Subcutaneous abdominal adipose tissue (tissue), 5 donors: ENCODE data around the gene MMUT.
"Not testable (repeated sequence)": the region's sequence is repeated elsewhere in the genome, so short reads cannot be mapped to it uniquely, and the experiment has no call there.

ENCODE experiments used
- H3K27ac ChIP-seq: one replicate; pipeline ENCODE4 v1.7.0; 2013; ENCODE audit warnings: low read depth, mild to moderate bottlenecking, inconsistent platforms, low read length, moderate library complexity
- H3K27me3 ChIP-seq, 5 donors: one replicate each; pipeline ENCODE4 v1.7.0; 2013; ENCODE audit warnings: low read length in 5 of 5, inconsistent platforms in 1 of 5; ENCODE audit not compliant: control insufficient read depth in 5 of 5, insufficient read depth in 4 of 5
- H3K36me3 ChIP-seq, 5 donors: one replicate each; pipeline ENCODE4 v1.7.0; 2013; ENCODE audit warnings: low read length in 5 of 5; ENCODE audit not compliant: control insufficient read depth in 5 of 5, insufficient read depth in 5 of 5
- H3K4me1 ChIP-seq, 5 donors: one replicate each; pipeline ENCODE4 v1.7.0; 2013; ENCODE audit warnings: low read length in 5 of 5, mild to moderate bottlenecking in 3 of 5, moderate library complexity in 1 of 5; ENCODE audit not compliant: control insufficient read depth in 5 of 5, insufficient read depth in 5 of 5
- H3K4me3 ChIP-seq, 5 donors: one replicate each; pipeline ENCODE4 v1.7.0; 2013; ENCODE audit warnings: low read length in 5 of 5, low read depth in 1 of 5
- H3K9ac ChIP-seq, 5 donors: one replicate each; pipeline ENCODE4 v1.7.0; 2013; ENCODE audit warnings: low read length in 5 of 5, mild to moderate bottlenecking in 4 of 5, moderate library complexity in 3 of 5
- H3K9me3 ChIP-seq, 5 donors: one replicate each; pipeline ENCODE4 v1.7.0; 2013; ENCODE audit warnings: low read length in 5 of 5; ENCODE audit not compliant: control insufficient read depth in 5 of 5
- donor health status: healthy.
- donor health status: healthy.
- donor health status: healthy.
- donor health status: healthy.
- donor health status: healthy.

MMUT gene

GRCh38 chr6:49430866-49431265 lies 32.2 kb downstream of the MMUT start:
- H3K36me3 ChIP-seq: peaks cover 40 to 63% (median 52%) of the 10 kb centered on the region in 5 donors

GRCh38 chr6:49430187-49430586 lies 32.9 kb downstream of the MMUT start:
- H3K9ac ChIP-seq: no peak overlapping the region
- no peaks in the 10 kb centered on the region for H3K9me3 ChIP-seq
- no peak overlapping the region for H3K27ac ChIP-seq
- H3K4me1 ChIP-seq: no peaks in the 10 kb centered on the region
- H3K4me3 ChIP-seq: no peak overlapping the region
- no peaks in the 10 kb centered on the region for H3K27me3 ChIP-seq
- peaks cover 35 to 59% (median 46%) of the 10 kb centered on the region in 5 donors for H3K36me3 ChIP-seq

More at GRCh38 chr6:49430866-49431265, 32.2 kb downstream of the MMUT start:
- H3K4me3 ChIP-seq: no peak overlapping the region
- H3K27me3 ChIP-seq: no peaks in the 10 kb centered on the region
- no peak overlapping the region for H3K27ac ChIP-seq
- H3K4me1 ChIP-seq: no peaks in the 10 kb centered on the region
- H3K9me3 ChIP-seq: no peaks in the 10 kb centered on the region
- H3K9ac ChIP-seq: no peak overlapping the region

DNA sequence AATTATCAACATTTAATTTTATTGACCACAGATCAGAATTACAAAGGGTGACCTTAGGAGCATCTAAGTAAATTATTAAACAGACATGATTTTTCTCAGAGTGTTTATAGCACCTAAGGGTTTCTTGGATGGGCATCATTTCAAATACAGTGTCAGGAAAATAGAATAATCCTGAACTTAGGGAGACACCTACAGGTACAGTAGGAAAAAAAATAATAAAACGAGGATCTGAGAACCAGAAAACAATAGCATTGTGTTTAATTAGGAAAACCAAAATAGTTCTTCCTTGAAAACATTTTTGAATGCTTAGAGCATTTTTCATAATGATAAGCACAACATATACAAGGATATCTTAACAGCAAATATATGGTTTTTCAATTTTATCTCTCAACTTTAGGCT lies 39.2 kb downstream of the MMUT start:
- Histone ChIP-seq H3K36me3 (peaks cover 0 to 5% (median 0%) of the 10 kb centered on the region in 5 donors), H3K4me1 (no peaks in the 10 kb centered on the region), H3K27ac (no peak overlapping the region), H3K4me3 (no peak overlapping the region), H3K9ac (no peak overlapping the region), H3K9me3 (no peaks in the 10 kb centered on the region), H3K27me3 (no peaks in the 10 kb centered on the region)

DNA sequence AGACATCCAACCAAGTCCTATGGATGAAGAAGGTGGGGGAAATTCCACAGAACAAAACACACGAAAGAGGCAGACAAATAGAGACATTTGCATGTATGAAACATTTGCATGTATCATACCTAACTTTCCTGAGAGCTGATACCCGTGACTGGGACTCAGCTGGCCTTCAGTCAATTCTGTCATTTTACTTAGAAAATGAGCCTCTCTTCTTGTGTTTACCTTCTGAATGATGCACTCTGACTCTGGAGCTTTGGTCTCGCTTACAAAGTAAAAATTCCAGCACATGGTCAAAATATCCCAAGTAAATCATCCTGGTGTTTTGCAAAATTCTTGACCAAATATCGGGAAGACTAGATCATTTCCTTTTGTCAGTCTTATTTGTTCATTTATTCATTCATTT lies 46.9 kb downstream of the MMUT start:
- Histone ChIP-seq H3K9me3 (peaks cover 0 to 3% (median 0%) of the 10 kb centered on the region in 5 donors), H3K4me1 (no peaks in the 10 kb centered on the region), H3K27me3 (no peaks in the 10 kb centered on the region), H3K36me3 (no peaks in the 10 kb centered on the region), H3K9ac (no peak overlapping the region), H3K4me3 (no peak overlapping the region), H3K27ac (no peak overlapping the region)

DNA sequence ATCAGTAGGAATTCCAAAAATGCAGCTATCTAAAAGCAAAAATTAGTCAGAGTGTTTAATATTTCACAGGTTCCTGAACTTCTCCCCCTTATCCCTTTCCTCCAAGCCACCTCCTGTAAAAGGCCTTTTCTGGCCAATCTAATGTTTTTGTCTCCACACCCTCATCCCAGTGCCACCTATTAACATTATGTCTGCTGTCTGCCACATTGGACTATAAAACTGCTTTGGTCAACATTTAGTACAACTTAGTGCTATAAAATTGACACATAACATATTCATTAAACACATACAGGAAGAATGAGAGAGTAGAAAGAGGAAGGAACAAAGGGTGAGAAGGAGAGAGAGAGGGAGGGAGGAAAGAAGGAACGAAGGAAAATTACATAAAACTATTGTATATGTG lies 47.7 kb downstream of the MMUT start:
- Histone ChIP-seq H3K9me3 (peaks cover 0 to 3% (median 0%) of the 10 kb centered on the region in 5 donors), H3K4me1 (no peaks in the 10 kb centered on the region), H3K27ac (no peak overlapping the region), H3K4me3 (no peak overlapping the region), H3K27me3 (no peaks in the 10 kb centered on the region), H3K9ac (no peak overlapping the region), H3K36me3 (no peaks in the 10 kb centered on the region)

DNA sequence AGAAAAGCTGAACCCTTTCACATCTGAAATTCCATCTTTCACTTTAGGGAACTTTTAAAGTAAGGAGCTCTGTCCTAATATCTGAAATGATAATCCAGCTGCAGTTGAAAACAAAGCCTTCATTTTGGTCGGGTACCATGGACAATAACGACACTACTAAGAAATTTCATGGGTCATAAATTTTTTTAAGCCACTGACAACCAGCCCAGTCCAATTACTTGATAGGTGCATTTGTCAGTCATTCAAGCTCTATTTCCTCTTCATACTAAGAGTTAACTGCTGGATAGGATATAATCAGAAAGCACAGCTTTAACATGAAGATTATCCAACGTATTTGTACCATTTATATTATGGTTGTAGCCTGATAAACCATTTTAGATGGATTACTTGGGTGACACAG lies 52.5 kb downstream of the MMUT start:
- no peaks in the 10 kb centered on the region for H3K4me1 ChIP-seq
- peaks cover 0 to 3% (median 0%) of the 10 kb centered on the region in 5 donors for H3K9me3 ChIP-seq
- no peak overlapping the region for H3K27ac ChIP-seq
- no peaks in the 10 kb centered on the region for H3K27me3 ChIP-seq
- no peak overlapping the region for H3K4me3 ChIP-seq
- H3K9ac ChIP-seq: no peak overlapping the region
- H3K36me3 ChIP-seq: no peaks in the 10 kb centered on the region

DNA sequence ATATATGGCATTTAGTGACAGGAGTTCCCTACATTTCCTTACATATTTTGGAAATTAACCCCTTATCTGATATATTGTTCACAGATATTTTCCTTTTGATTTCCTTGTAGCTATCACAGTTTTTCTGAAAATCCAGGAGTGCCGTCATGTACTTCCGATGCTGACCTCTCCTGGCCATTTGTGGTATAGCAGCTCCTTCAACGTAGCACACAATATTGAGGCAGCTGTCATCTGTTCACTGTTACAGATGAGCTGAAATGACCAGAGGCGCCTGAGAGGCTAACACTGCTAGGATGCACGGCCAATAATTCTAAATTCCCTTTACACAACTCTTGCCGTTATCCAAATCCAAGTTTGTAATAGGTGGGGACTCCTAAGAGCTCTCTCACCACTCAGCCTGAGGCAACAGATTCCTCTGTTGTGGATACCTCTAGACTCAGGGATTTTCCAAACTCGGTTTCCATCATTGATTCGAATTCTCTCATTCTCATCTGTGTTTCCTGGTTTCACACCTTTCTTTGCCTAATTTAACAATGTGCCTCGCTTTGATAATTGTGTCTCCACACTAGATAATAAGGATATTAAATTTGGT lies 53.0 kb downstream of the MMUT start:
- Histone ChIP-seq H3K36me3 (no peaks in the 10 kb centered on the region), H3K27me3 (no peaks in the 10 kb centered on the region), H3K4me3 (no peak overlapping the region), H3K27ac (no peak overlapping the region), H3K9me3 (peaks cover 0 to 3% (median 0%) of the 10 kb centered on the region in 5 donors), H3K9ac (no peak overlapping the region), H3K4me1 (no peaks in the 10 kb centered on the region)

GRCh38 chr6:49406250-49406970 lies 56.6 kb downstream of the MMUT start:
- Histone ChIP-seq H3K9me3 (no peaks in the 10 kb centered on the region), H3K9ac (no peak overlapping the region), H3K4me1 (no peaks in the 10 kb centered on the region), H3K27ac (no peak overlapping the region), H3K36me3 (no peaks in the 10 kb centered on the region), H3K27me3 (no peaks in the 10 kb centered on the region), H3K4me3 (no peak overlapping the region)

DNA sequence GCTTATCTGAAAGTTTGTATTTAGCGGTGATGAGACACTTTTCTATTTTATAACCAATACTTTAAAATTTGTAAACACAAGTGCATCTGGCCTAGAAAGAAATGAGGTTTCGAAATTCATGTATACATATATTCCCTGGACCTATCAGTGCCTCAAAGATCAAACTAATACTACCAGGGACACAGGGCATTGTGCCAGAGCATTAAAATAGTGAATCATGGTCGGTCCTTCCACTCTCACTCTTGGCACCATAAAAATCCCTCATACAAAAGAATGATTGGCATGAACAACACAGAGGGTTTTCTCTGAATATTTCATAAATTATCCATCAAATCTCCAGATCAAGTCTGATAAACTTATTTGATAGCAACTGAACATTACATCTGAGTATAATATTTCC lies 62.0 kb downstream of the MMUT start:
- no peaks in the 10 kb centered on the region for H3K9me3 ChIP-seq
- H3K27me3 ChIP-seq: no peaks in the 10 kb centered on the region
- H3K4me1 ChIP-seq: no peaks in the 10 kb centered on the region
- H3K9ac ChIP-seq: no peak overlapping the region
- H3K27ac ChIP-seq: no peak overlapping the region
- H3K36me3 ChIP-seq: no peaks in the 10 kb centered on the region
- no peak overlapping the region for H3K4me3 ChIP-seq

DNA sequence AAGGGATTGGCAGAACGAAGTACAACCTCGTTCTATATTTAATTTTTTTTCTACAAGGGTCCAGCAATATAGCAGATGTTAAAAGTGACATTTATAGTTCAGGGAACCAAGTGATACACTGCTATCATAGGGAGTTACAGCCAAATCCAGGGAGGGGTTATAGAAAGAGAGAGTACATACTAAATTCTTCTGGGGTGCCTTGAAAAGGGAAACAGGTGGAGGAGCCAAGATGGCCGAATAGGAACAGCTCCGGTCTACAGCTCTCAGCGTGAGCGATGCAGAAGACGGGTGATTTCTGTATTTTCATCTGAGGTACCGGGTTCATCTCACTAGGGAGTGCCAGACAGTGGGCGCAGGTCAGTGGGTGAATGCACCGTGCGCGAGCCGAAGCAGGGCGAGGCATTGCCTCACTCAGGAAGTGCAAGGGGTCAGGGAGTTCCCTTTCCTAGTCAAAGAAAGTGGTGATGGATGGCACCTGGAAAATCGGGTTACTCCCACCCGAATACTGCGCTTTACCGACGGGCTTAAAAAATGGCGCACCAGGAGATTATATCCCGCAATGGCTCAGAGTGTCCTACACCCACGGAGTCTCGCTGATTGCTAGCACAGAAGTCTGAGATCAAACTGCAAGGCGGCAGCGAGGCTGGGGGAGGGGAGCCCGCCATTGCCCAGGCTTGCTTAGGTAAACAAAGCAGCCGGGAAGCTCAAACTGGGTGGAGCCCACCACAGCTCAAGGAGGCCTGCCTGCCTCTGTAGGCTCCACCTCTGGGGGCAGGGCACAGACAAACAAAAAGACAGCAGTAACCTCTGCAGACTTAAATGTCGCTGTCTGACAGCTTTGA lies 76.2 kb downstream of the MMUT start:
- not testable (repeated sequence) for H3K9me3 ChIP-seq, H3K9ac ChIP-seq, H3K4me3 ChIP-seq

More for the DNA sequence above, 76.2 kb downstream of the MMUT start:
- H3K27ac ChIP-seq, H3K27me3 ChIP-seq, H3K36me3 ChIP-seq, H3K4me1 ChIP-seq: not testable (repeated sequence)
